ENCODE data around the gene PRKCE.

Gene PRKCE

GRCh38 chr2:45874344-45874743, 222.9 kb downstream of the PRKCE start:
- no peak for TF ChIP-seq CTCF (IDR thresholded peaks at IDR 0.05; ENCODE audit: low read depth, low read length, missing control alignments)
- H3K4me3 ChIP-seq (ENCODE audit: low read depth, low read length), result no peak overlapping the region
- no peak for DNase-seq (ENCODE audit: low read depth)

- no peak overlapping the region for H3K4me3 ChIP-seq (ENCODE audit: low read depth, low read length)
- TF ChIP-seq CTCF (IDR thresholded peaks at IDR 0.05; ENCODE audit: low read depth, low read length, missing control alignments), result no peak
- no peak for DNase-seq (ENCODE audit: low read depth)
These were observed 225.1 kb downstream of the PRKCE start for GRCh38 chr2:45876611-45877010.

- no peak overlapping the region for H3K4me3 ChIP-seq (ENCODE audit: low read depth, low read length)
- TF ChIP-seq CTCF (IDR thresholded peaks at IDR 0.05; ENCODE audit: low read depth, low read length, missing control alignments), result peak; percentile 28
- DNase-seq (ENCODE audit: low read depth), result no peak
These were observed 227.9 kb downstream of the PRKCE start for GRCh38 chr2:45879406-45879805.

DNA sequence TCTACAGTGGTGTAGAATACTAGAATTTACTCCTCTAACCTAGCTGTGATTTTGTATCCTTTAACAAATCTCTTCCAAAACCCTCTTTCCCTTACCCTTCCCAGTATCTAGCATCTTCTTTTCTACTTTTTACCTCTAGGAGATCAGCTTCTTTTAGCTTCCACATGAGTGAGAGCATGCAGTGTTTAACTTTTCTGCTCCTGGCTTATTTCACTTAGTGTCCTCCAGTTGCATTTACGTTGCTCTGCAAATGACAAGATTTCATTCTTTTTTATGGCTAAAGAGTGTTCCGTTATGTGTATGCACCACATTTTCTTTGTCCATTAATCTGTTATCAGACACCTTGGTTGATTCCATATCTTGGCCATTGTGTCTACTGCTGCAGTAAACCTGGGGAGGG, 228.5 kb downstream of the PRKCE start:
- TF ChIP-seq CTCF (IDR thresholded peaks at IDR 0.05; ENCODE audit: low read depth, low read length, missing control alignments), result no peak
- H3K4me3 ChIP-seq (ENCODE audit: low read depth, low read length), result no peak overlapping the region
- DNase-seq (ENCODE audit: low read depth), result no peak

- no peak for TF ChIP-seq CTCF (IDR thresholded peaks at IDR 0.05; ENCODE audit: low read depth, low read length, missing control alignments)
- no peak for DNase-seq (ENCODE audit: low read depth)
- no peak overlapping the region for H3K4me3 ChIP-seq (ENCODE audit: low read depth, low read length)
These were observed 230.6 kb downstream of the PRKCE start for GRCh38 chr2:45881970-45882581.

DNA sequence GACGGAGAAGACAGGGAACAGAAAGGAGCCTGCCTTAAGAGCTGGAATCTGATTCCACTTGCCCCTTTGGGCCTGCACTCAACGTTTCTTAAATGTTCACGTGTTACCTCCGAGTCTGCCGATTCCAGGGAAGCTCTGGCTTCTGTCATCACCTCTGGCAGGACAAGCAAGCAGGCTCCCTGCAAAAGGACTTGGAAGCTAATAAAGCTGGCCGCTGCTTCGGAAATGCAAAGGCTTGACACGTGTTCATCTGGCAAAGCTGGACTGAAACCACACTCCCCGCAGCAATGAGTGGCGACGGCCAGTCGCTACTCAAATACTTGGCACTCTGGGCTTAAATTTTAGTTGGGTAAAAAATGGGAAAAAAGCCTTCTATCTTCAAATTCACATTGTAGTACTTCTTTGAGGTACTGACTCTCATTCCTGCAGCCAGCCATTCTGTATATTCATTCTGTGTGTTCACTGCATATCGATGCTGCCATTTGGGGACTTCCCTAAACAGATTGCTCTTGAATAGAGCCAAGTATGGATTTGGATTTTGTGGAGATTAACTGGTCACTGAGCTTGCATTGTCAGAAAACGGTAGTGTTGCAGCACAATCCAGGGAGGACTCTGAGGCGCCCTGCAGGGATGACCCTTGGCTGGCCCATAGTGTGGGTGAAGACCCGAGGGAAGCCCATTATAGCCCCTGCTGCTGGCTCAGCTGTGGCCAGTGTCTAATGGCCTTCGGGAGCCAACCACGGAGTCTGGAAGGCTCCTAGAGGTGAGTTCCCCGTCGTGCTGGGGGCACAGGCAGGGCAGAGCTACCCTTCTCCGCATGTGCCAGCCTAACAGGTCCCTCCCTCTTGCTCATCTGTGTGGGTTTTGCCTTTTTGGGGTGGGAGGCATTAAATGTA, 231.5 kb downstream of the PRKCE start:
- no peak for TF ChIP-seq CTCF (IDR thresholded peaks at IDR 0.05; ENCODE audit: low read depth, low read length, missing control alignments)
- no peak overlapping the region for H3K4me3 ChIP-seq (ENCODE audit: low read depth, low read length)
- no peak for DNase-seq (ENCODE audit: low read depth)
